GM12878 (cell line): ENCODE data around the gene CACNA1E. TPM values are rescaled to one million over a fixed set of nuclear protein-coding genes. Genes with fewer than 3 reads are reported as not detected.

Source experiments
- ATAC-seq: fragments of 200-7000 bp; cut with Tn5 transposase; 3 replicates; pipeline ENCODE4 v1.9.1; 2020; ENCODE audit warnings: mild to moderate bottlenecking, moderate library complexity
- BruUV-seq: library from RNA; stranded (reverse); fragments of 400-500 nt; replicated peaks from 2 replicates; lab custom pipeline; 2021; lab: Mats Ljungman, UMichigan
- CTCF ChIA-PET: fragments of 300-600 bp; sonication (Branson Sonifier 250); formaldehyde crosslinking; extraction: SDS; loops from one replicate; lab custom pipeline; 2021; ENCODE audit warnings: inconsistent platforms; lab: Yijun Ruan, JAX
- POLR2A ChIA-PET: fragments of 350-600 bp; formaldehyde crosslinking; extraction: SDS; loops from one replicate; lab custom pipeline; 2021; ENCODE audit warnings: inconsistent platforms; lab: Charles Lee
- RAD21 ChIA-PET: fragments of 300-600 bp; sonication (Branson Sonifier 250); formaldehyde crosslinking; loops from one replicate; lab custom pipeline; 2023; ENCODE audit warnings: antibody characterized with exemption; ENCODE audit not compliant: unreplicated experiment; lab: Charles Lee
- SMC1A ChIA-PET: fragments of 300-600 bp; sonication (Branson Sonifier 250); formaldehyde crosslinking; loops from one replicate; lab custom pipeline; 2023; ENCODE audit not compliant: unreplicated experiment, uncharacterized antibody; lab: Charles Lee
- DNase-seq: peaks from one replicate; pipeline ENCODE4 v3.0.0-alpha.2; 2011; ENCODE audit warnings: low read depth, low spot score
- FAIRE-seq: peaks from 3 replicates; lab custom pipeline; 2011; peaks lifted over from hg19 to GRCh38; lab: Jason Lieb, UNC
- H2AFZ ChIP-seq: 2 replicates; pipeline ENCODE4 v1.6.0; 2011; ENCODE audit warnings: low read depth, low read length, control low read depth; ENCODE audit not compliant: control insufficient read depth
- H3K27ac ChIP-seq: 2 replicates; pipeline ENCODE4 v1.5.1; 2011; ENCODE audit warnings: control low read depth; ENCODE audit not compliant: control insufficient read depth, insufficient read depth
- H3K27me3 ChIP-seq, 2 experiments: replicated peaks in 1 of 2; 2 replicates each; pipeline versions ENCODE4 v1.6.0 to v1.6.1; 2011; ENCODE audit warnings: low read length in 1 of 2; ENCODE audit not compliant: control insufficient read depth in 2 of 2, insufficient read depth in 2 of 2
- H3K36me3 ChIP-seq, 2 experiments: 2 replicates each; pipeline ENCODE4 v1.5.1; 2011; ENCODE audit warnings: low read length in 1 of 2; ENCODE audit not compliant: control insufficient read depth in 2 of 2, insufficient read depth in 2 of 2
- H3K4me1 ChIP-seq: 2 replicates; pipeline ENCODE4 v1.6.1; 2011; ENCODE audit warnings: mild to moderate bottlenecking, low read length, moderate library complexity, mixed read lengths; ENCODE audit not compliant: control insufficient read depth, insufficient read depth
- H3K4me2 ChIP-seq: 2 replicates; pipeline ENCODE4 v1.6.0; 2011; ENCODE audit warnings: control low read depth; ENCODE audit not compliant: control insufficient read depth, insufficient read depth
- H3K4me3 ChIP-seq: fragments of 200-600 bp; sonication (generic); 2 replicates; pipeline ENCODE4 v1.5.1; 2016
- H3K79me2 ChIP-seq: 2 replicates; pipeline ENCODE4 v1.6.0; 2011; ENCODE audit warnings: low read length; ENCODE audit not compliant: control insufficient read depth, insufficient read depth
- H3K9ac ChIP-seq: 2 replicates; pipeline ENCODE4 v1.8.0; 2011; ENCODE audit warnings: low read length, control low read depth, mixed read lengths; ENCODE audit not compliant: control insufficient read depth, insufficient read depth
- H3K9me3 ChIP-seq: replicated peaks from 3 replicates; pipeline ENCODE4 v1.5.1; 2011; ENCODE audit warnings: mild to moderate bottlenecking, low read length; ENCODE audit not compliant: control insufficient read depth, insufficient read depth
- H4K20me1 ChIP-seq: 2 replicates; pipeline ENCODE4 v1.6.0; 2011; ENCODE audit not compliant: control insufficient read depth, insufficient read depth
- CEBPB ChIP-seq, 2 experiments: fragments of 150-350 bp in 1 of 2; IDR thresholded peaks; 2 replicates each; pipeline ENCODE4 v1.6.1; 2012 to 2014; ENCODE audit warnings: low read depth in 2 of 2, low read length in 2 of 2, borderline replicate concordance in 1 of 2, inconsistent platforms in 1 of 2
- CREM ChIP-seq: IDR thresholded peaks from 2 replicates; pipeline ENCODE4 v1.6.1; 2014; ENCODE audit warnings: antibody characterized with exemption, low read depth
- ETV6 ChIP-seq, 2 experiments: fragments of 450-650 bp in 1 of 2; IDR thresholded peaks in 1 of 2; conservative IDR thresholded peaks in 1 of 2; 2 replicates each; pipeline ENCODE4 v1.6.1; 2014; ENCODE audit warnings: antibody characterized with exemption in 1 of 2, borderline replicate concordance in 1 of 2, low read depth in 1 of 2, mild to moderate bottlenecking in 1 of 2, moderate library complexity in 1 of 2
- EZH2 ChIP-seq: IDR thresholded peaks from 2 replicates; pipeline ENCODE4 v1.6.1; 2012; ENCODE audit warnings: low read depth, mild to moderate bottlenecking, control low read depth, inconsistent platforms, low read length, borderline replicate concordance; ENCODE audit not compliant: control insufficient read depth
- JUNB ChIP-seq: IDR thresholded peaks from 2 replicates; pipeline ENCODE4 v1.6.1; 2016; ENCODE audit warnings: antibody characterized with exemption, mild to moderate bottlenecking
- NFXL1 ChIP-seq: fragments of 450-650 bp; IDR thresholded peaks from 2 replicates; pipeline ENCODE4 v1.6.1; 2017; ENCODE audit warnings: antibody characterized with exemption, mild to moderate bottlenecking, borderline replicate concordance
- POLR2AphosphoS5 ChIP-seq: IDR thresholded peaks from 2 replicates; pipeline ENCODE4 v1.6.1; 2011; ENCODE audit warnings: mild to moderate bottlenecking, low read length, inconsistent platforms
- RAD21 ChIP-seq: IDR thresholded peaks from 2 replicates; pipeline ENCODE4 v1.6.1; 2011; ENCODE audit warnings: mild to moderate bottlenecking, low read depth, low read length, moderate library complexity; ENCODE audit not compliant: insufficient read depth
- RUNX3 ChIP-seq: IDR thresholded peaks from 2 replicates; pipeline ENCODE4 v1.6.1; 2012; ENCODE audit warnings: low read length, inconsistent platforms
- SREBF2 ChIP-seq: IDR thresholded peaks from 2 replicates; pipeline ENCODE4 v1.6.1; 2012; ENCODE audit warnings: mild to moderate bottlenecking, low read length
- STAT1 ChIP-seq: fragments of 450-650 bp; conservative IDR thresholded peaks from 2 replicates; pipeline ENCODE4 v1.6.1; 2014; ENCODE audit warnings: antibody characterized with exemption, mild to moderate bottlenecking
- STAT3 ChIP-seq: IDR thresholded peaks from 2 replicates; pipeline ENCODE4 v1.6.1; 2011; ENCODE audit warnings: low read depth, low read length, improper control_type of control experiment
- SUZ12 ChIP-seq: fragments of 200-600 bp; sonication (generic); IDR thresholded peaks from one replicate; pipeline ENCODE4 v1.6.1; 2018; ENCODE audit warnings: antibody characterized with exemption, mild to moderate bottlenecking; ENCODE audit not compliant: unreplicated experiment
- TCF12 ChIP-seq: IDR thresholded peaks from 2 replicates; pipeline ENCODE4 v1.6.1; 2011; ENCODE audit warnings: low read depth, mild to moderate bottlenecking, low read length
- ZBED1 ChIP-seq: IDR thresholded peaks from 2 replicates; pipeline ENCODE4 v1.6.1; 2016; ENCODE audit warnings: borderline replicate concordance
- ZNF217 ChIP-seq: fragments of 450-650 bp; IDR thresholded peaks from 2 replicates; pipeline ENCODE4 v1.6.1; 2017; ENCODE audit warnings: antibody characterized with exemption, mild to moderate bottlenecking
- WGBS: methylation state at CpG from one replicate; pipeline ENCODE4 v1.1.6; 2016; ENCODE audit warnings: low lambda C conversion rate; ENCODE audit not compliant: insufficient replicate concordance, insufficient coverage; ENCODE audit errors: missing lambda C conversion rate; 5-methylcytosine and 5-hydroxymethylcytosine counted together
- in situ Hi-C: fragments of 300-500 bp; cut with MboI; formaldehyde crosslinking; loops from 9 replicates; pipeline ENCODE4 v1.14.3; 2018; ENCODE audit warnings: mixed read lengths
- intact Hi-C: fragments of 100-400 bp; cut with micrococcal nuclease; formaldehyde crosslinking; loops from one replicate; pipeline ENCODE4 v1.14.2; 2022; ENCODE audit not compliant: unreplicated experiment
- polyA plus RNA-seq, 11 experiments: library from polyadenylated mRNA; depleted of rRNA in 4 of 11; unstranded in 6 of 11; stranded (reverse) in 5 of 11; fragments of >200 nt; fragmentation: Nextera tagmentation in 4 of 11; fragmentation: Illumina TruSeq in 1 of 11; extraction: Ambion mirVana in 4 of 11; extraction: Trizol in 1 of 11; gene quantifications; 1 replicate in 1 of 11; 2 replicates in 10 of 11; pipeline versions ENCODE4 v1.2.1 to v1.2.3, GENCODE V29; 2011 to 2016; ENCODE audit warnings: inconsistent platforms in 2 of 11, missing spikeins in 2 of 11, low read depth in 1 of 11
- total RNA-seq, 4 experiments: library from RNA; depleted of rRNA in 3 of 4; stranded (reverse); fragments of >200 nt in 3 of 4; fragmentation: Illumina TruSeq in 1 of 4; extraction: Trizol in 1 of 4; gene quantifications; 2 replicates each; pipeline versions ENCODE4 v1.2.1 to v1.2.3, GENCODE V29; 2013 to 2021
- TF ChIP-seq, protein P1 (sequence below): IDR thresholded peaks from 2 replicates; pipeline ENCODE4 v1.6.1; 2012; ENCODE audit warnings: low read depth, low read length, improper control_type of control experiment
- TF ChIP-seq, protein P2 (sequence below): IDR thresholded peaks from 2 replicates; pipeline ENCODE4 v1.6.1; 2012; ENCODE audit warnings: low read length, inconsistent platforms
- TF ChIP-seq, protein P3 (sequence below): fragments of 450-650 bp; conservative IDR thresholded peaks from 2 replicates; pipeline ENCODE4 v1.6.1; 2017; ENCODE audit warnings: mild to moderate bottlenecking, moderate library complexity

The CACNA1E gene
- total and polyA plus RNA-seq, 10 of the 15 experiments (the other 5 are each of a cell fraction or from before 2014, with no cell fraction given): 0.57 to 22.0 (median 8.5) TPM

DNA sequence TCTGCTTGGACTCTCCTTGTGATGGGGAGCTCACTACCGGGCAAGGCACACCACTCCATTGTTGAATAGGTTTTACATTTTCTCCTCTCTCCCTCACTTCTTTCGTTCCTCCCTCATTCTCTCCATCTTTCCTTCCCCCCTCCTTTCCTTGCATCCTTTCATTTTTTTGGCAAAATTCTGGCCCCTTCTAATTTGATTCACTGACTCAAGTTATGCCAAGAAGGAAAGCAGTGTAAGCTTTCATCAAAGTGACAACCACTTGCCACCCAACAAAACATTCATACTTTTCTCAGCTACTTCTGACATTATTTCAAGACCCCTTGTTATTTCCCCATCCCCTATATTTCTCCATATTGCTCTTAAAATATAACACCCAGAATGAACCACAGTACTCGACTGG lies 68.4 kb downstream of the CACNA1E start:
- Histone ChIP-seq H2AFZ (no peak overlapping the region), H4K20me1 (no peaks in the 10 kb centered on the region), H3K9ac (no peak overlapping the region), H3K4me2 (no peak overlapping the region), H3K36me3 (no peaks in the 10 kb centered on the region), H3K4me1 (no peaks in the 10 kb centered on the region), H3K4me3 (no peak overlapping the region), H3K27me3 (no peaks in the 10 kb centered on the region), H3K27ac (no peak overlapping the region), H3K79me2 (no peaks in the 10 kb centered on the region), H3K9me3 (no peaks in the 10 kb centered on the region)
- FAIRE-seq: no peak
- 7% methylated on average over 2 of the region's 3 CpGs for WGBS
- TF ChIP-seq, protein P1, sequence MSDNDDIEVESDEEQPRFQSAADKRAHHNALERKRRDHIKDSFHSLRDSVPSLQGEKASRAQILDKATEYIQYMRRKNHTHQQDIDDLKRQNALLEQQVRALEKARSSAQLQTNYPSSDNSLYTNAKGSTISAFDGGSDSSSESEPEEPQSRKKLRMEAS: no peak
- TF ChIP-seq SREBF2 (no peak), RUNX3 (no peak), ZBED1 (no peak), EZH2 (no peak), STAT3 (no peak), STAT1 (no peak), SUZ12 (no peak), ETV6 (conservative IDR thresholded peaks at IDR 0.05 in 1 of 2, IDR thresholded peaks at IDR 0.05 in 1 of 2; ENCODE audit: borderline replicate concordance in 1 of 2, low read depth in 1 of 2) (no peak), CREM (no peak), ZNF217 (no peak), TCF12 (no peak), RAD21 (no peak), JUNB (no peak), CEBPB (IDR thresholded peaks at IDR 0.05; ENCODE audit: borderline replicate concordance in 1 of 2, low read depth in 2 of 2, low read length in 2 of 2) (no peak), NFXL1 (no peak), POLR2AphosphoS5 (no peak)
- TF ChIP-seq, protein P2, sequence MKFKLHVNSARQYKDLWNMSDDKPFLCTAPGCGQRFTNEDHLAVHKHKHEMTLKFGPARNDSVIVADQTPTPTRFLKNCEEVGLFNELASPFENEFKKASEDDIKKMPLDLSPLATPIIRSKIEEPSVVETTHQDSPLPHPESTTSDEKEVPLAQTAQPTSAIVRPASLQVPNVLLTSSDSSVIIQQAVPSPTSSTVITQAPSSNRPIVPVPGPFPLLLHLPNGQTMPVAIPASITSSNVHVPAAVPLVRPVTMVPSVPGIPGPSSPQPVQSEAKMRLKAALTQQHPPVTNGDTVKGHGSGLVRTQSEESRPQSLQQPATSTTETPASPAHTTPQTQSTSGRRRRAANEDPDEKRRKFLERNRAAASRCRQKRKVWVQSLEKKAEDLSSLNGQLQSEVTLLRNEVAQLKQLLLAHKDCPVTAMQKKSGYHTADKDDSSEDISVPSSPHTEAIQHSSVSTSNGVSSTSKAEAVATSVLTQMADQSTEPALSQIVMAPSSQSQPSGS: no peak
- TF ChIP-seq, protein P3, sequence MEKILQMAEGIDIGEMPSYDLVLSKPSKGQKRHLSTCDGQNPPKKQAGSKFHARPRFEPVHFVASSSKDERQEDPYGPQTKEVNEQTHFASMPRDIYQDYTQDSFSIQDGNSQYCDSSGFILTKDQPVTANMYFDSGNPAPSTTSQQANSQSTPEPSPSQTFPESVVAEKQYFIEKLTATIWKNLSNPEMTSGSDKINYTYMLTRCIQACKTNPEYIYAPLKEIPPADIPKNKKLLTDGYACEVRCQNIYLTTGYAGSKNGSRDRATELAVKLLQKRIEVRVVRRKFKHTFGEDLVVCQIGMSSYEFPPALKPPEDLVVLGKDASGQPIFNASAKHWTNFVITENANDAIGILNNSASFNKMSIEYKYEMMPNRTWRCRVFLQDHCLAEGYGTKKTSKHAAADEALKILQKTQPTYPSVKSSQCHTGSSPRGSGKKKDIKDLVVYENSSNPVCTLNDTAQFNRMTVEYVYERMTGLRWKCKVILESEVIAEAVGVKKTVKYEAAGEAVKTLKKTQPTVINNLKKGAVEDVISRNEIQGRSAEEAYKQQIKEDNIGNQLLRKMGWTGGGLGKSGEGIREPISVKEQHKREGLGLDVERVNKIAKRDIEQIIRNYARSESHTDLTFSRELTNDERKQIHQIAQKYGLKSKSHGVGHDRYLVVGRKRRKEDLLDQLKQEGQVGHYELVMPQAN: no peak
- RAD21 ChIA-PET: no interaction called here
- CTCF ChIA-PET: interaction anchor here (0.6 to 5.4 kb wide), 4 partner anchors 8 to 869 kb away, joined by 3 to 18 read pairs (median 4); no protein-coding TSS in a partner anchor
- SMC1A ChIA-PET: interaction anchor here (0.6 to 2.4 kb wide), 3 partner anchors 14 to 63 kb away, joined by 3 to 7 read pairs (median 3); no protein-coding TSS in a partner anchor
- DNase-seq: no peak
- BruUV-seq: no TSS peak
- in situ Hi-C loops: no loop called here
- no peak for ATAC-seq
- POLR2A ChIA-PET: interaction anchor here (0.7 to 0.9 kb wide), 2 partner anchors 43 to 214 kb away, joined by 3 read pairs; no protein-coding TSS in a partner anchor
- intact Hi-C loops: no loop called here
